HG03575 (cell line): ENCODE results near the gene SIRT7.
"Not testable (repeated sequence)": the region's sequence is repeated elsewhere in the genome, so short reads cannot be mapped to it uniquely, and the experiment has no call there.

Experiments
- ATAC-seq: cut with Tn5 transposase; IDR thresholded peaks from one replicate; pipeline ENCODE4 v1.9.1; 2021; ENCODE audit not compliant: unreplicated experiment, insufficient number of reproducible peaks, low FRiP score; ENCODE audit errors: extremely low read depth

SIRT7 gene

GRCh38 chr17:81924557-81925532 is 6.9 kb upstream of the SIRT7 start:
- no peak for ATAC-seq

- ATAC-seq: no peak
Observed at GRCh38 chr17:81923302-81924260, 5.6 kb upstream of the SIRT7 start.

- no peak for ATAC-seq
Observed at GRCh38 chr17:81922566-81923301, 4.8 kb upstream of the SIRT7 start.

GRCh38 chr17:81921996-81922565 is 4.1 kb upstream of the SIRT7 start:
- no peak for ATAC-seq

DNA sequence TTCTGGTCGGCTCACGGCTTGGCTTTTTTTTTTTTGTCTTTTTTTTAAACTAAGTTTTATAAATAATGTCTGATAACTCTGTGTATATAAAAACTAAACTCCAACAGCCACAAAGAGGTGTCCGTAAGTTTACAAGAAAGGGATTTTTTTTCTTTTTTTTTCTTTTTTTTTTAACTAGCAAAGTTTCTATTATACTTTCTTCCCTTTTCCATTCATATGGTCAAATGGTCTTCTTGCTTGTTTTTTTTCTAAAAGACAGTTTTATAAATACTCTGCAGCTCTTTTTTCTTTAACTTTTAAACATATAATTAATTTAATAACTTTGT is 3.5 kb upstream of the SIRT7 start:
- no peak for ATAC-seq

- no peak for ATAC-seq
Observed at GRCh38 chr17:81920612-81921536, 2.9 kb upstream of the SIRT7 start.

DNA sequence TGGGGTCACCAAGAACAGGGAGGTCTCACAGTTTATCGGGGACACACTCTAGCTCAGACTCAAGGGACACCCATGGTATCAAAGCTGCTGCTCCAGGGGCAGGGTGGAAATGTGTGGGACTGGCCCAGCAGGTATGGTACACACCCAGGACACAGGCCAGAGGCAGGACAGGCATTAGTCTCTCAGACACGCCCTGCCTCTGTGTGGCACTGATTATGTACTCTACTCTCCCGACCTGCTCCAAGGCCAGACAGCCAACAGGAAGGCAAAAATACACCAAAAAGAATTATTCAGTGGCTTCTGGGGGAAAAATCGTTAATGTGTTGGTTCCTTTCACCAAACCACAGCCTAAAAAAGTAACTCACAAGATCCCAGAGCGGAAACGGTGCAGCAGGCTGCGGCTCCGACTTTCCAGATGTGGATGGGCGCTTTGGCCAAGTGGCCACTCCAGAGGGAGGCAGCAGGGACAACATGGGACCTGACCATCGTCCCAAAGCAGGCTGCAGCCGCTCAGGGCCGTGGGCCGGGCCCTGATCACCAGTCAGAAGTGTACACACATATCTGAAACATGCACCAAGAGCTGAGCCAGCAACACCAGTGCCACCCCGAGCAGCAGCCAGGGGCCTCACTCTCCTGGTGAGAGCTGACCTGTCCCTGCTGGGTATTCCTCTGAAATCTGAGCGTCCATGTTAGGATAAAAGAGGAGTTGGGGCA is 1.0 kb upstream of the SIRT7 start:
- no peak for ATAC-seq

DNA sequence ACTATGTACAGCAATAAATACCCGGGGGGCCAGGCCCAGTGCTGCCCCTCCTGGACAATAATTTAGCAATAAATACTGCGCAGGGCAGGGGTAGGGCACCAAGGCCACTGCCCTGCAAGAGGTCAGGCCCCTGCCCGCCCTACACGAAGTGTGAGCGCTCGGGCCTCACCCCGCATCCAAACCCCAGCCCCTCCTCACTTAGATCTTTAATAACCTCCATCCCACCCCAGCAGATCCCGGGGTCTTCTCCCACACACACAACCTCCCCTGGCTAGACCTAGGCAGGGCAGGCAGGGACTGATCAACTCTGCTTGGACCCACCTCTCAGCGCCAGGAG is 325 bp upstream of the SIRT7 start:
- ATAC-seq: not testable (repeated sequence)

DNA sequence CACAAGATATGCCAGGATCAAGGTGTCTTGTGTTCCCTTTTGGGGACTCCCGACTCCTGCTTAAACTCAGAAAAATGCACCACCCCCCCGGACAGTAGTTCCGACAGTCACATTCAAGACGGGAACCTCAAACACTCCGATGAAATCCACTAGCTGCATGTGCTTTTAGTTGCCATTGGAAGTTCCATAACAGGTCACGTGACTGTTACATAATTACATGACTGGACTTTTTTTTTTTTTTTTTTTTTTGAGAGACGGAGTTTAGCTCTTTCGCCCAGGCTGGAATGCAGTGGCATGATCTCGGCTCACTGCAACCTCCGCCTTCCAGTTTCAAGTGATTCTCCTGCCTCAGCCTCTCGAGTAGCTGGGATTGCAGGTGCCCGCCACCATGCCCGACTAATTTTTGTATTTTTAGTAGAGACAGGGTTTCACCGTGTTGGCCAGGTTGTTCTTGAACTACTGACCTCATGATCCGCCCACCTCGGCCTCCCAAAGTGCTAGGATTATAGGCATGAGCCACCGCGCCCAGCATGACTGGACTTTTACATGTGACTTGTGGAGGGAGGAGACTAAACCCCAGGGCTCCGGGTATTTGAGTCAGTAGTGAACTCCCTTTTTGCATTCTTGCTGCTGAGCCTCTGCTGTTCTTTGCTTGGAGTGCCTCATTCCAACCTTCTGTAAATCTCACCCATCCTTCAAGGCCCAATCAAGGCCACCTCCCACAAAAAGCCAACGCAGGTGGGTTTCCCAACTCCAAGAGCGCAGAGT is 1.6 kb downstream of the SIRT7 start:
- no peak for ATAC-seq

DNA sequence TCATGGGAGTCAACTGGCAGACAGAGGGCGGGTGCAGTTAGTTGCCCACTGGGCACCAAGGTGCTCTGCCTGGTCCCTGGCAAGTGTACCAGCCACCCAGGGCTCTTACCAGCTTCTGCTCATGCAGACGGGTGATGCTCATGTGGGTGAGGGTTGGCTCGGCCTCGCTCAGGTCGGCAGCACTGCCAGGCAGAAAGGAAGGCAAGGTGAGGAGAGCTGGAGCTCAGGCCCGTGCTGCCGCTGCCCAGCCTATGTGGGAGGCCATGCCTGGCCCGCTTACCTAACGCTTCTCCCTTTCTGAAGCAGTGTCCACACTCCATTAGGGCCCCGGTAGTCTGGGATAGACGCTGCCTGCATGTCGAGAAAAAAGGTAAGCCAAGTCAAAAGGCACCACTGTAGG is 2.6 kb downstream of the SIRT7 start:
- no peak for ATAC-seq

GRCh38 chr17:81914103-81914850 is 3.7 kb downstream of the SIRT7 start:
- ATAC-seq: no peak

DNA sequence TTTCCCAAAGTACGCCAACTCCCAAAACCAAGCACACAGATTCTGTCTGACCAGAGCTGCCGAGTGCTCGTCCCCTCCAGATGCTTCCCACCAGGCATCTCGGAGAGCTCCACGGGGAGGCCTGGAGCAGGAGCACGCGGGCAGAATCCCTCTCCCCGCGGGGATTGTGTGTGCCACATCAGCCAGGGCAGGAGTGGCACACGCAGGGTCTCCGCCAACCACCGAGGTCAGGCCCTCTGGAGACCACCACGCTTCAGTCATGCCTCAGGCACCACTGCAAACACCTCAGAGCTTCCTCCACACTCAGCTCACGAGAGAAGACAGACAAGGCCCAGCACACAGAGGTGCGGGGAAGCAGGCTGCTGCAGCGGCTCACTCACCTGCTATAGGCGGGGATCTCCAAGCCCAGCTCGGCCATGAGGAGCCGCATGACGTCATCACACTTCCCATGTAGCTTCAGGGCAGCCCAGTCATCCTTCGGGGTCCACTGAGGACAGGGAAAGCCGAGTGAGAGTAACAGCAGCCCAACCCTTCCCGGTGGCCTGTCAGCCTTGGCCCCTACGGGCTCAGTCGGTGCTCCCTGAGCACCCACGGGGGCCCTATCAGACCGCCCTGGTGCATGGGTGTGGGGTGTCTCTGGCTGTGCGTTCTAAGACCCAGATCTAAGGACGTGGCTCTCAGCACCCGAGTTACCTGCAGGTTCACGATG is 4.4 kb downstream of the SIRT7 start:
- no peak for ATAC-seq

DNA sequence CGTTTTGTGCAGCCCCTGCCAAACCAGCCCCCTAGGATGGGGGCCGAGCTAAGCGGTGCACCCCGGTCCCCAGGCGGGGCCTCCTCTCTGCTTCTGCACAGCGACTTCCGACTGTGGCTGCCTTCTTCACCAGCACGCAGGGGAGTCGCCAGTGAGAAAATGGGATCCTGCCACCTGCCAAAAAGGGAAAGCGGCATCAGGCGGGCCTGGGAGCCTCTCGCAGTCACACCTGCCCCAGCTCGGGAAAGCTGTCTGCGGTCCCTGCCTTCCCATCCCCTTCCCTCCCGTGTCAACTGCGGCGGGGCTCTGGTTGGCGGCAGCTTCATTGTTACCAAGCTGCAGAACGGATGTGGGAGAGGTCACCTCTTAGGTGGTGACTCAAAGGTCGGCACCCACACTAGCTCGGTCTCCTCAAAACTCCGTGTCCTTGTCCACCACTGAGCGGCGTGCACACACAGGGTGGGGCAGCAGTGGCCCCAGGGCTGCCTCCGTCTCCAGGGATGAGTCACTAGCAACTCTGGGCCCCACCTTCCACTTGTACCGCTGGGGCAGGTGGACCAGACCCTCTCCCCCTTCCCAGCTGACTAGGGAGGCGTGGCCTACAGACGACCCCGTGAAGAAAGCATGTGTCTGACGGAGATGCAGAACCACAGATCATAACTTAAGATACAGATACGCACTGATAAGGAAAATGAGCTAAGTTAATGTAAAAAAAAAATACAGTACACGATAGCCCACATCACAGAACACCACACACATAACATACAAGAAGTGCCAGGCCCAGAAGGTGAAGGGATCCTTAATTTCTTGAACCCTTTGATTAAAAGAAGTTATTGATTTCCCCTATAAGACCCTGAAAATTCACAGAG is 5.3 kb downstream of the SIRT7 start:
- no peak for ATAC-seq

- no peak for ATAC-seq
Observed at GRCh38 chr17:81911969-81912368, 6.0 kb downstream of the SIRT7 start.
